ENCODE results near the gene VPS9D1. TPM values are rescaled to one million over a fixed set of nuclear protein-coding genes. Genes with fewer than 3 reads are reported as not detected.

VPS9D1 gene
- total RNA-seq, 1 experiment from 2014 or later, result 6.3 TPM

DNA sequence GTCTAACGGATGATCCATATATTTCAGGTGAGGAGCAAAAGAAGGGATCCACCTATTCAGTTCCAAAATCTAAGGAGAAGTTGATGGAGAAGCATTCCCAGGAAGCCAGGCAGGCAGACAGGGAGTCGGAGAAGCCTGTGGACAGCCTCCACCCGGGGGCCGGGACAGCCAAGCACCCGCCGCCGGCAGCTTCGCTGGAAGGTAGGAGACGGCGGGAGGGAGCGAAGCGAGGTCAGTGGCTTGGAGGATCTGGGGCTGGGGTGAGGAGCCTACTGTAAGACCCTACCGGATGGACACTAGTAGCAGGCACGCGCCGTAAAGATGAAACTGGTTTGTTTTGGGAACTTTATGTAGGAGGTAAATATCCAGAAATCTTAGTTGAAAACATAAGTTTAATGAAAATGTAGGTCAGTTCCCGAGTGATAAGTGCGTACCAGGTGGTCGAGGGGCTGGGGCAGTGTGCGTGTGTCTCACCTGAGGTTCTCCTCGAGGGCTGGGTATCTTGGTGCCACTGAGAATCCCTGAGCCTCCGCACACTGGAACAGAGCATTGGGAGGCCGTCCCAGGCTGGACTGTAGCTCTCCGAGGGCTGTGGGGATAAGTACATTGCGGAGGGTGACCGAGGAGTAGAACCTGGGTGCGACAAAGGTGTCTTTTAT lies 62.3 kb downstream of the VPS9D1 start:
- DNase-seq (ENCODE audit: low read depth, low spot score) (no peak), ATAC-seq (peak; percentile 42; the same call in 1 of the 2 replicates)
- ChIA-PET POLR2A (no interaction called here), CTCF (no interaction called here)
- peaks cover 18% of the 10 kb centered on the region for H3K36me3 ChIP-seq (ENCODE audit: control insufficient read depth, insufficient read depth, low read length)
- BruUV-seq (replicated peaks), result no TSS peak
- in situ Hi-C loops (cut with HindIII; ENCODE audit: low pct_unique_long_range_greater_than_20kb, low sequenced_read_pairs) (no loop called here), intact Hi-C loops (cut with micrococcal nuclease; ENCODE audit: unreplicated experiment) (no loop called here)
- TF ChIP-seq POLR2AphosphoS5 (IDR thresholded peaks at IDR 0.05; ENCODE audit: low read depth, low read length) (no peak), TCF7L2 (IDR thresholded peaks at IDR 0.05; ENCODE audit: low read depth, low read length) (no peak), SIN3A (IDR thresholded peaks at IDR 0.05; ENCODE audit: borderline replicate concordance, insufficient read depth, low read depth, low read length) (no peak), CTCF (IDR thresholded peaks at IDR 0.05) (no peak)
- TF ChIP-seq, protein P1, sequence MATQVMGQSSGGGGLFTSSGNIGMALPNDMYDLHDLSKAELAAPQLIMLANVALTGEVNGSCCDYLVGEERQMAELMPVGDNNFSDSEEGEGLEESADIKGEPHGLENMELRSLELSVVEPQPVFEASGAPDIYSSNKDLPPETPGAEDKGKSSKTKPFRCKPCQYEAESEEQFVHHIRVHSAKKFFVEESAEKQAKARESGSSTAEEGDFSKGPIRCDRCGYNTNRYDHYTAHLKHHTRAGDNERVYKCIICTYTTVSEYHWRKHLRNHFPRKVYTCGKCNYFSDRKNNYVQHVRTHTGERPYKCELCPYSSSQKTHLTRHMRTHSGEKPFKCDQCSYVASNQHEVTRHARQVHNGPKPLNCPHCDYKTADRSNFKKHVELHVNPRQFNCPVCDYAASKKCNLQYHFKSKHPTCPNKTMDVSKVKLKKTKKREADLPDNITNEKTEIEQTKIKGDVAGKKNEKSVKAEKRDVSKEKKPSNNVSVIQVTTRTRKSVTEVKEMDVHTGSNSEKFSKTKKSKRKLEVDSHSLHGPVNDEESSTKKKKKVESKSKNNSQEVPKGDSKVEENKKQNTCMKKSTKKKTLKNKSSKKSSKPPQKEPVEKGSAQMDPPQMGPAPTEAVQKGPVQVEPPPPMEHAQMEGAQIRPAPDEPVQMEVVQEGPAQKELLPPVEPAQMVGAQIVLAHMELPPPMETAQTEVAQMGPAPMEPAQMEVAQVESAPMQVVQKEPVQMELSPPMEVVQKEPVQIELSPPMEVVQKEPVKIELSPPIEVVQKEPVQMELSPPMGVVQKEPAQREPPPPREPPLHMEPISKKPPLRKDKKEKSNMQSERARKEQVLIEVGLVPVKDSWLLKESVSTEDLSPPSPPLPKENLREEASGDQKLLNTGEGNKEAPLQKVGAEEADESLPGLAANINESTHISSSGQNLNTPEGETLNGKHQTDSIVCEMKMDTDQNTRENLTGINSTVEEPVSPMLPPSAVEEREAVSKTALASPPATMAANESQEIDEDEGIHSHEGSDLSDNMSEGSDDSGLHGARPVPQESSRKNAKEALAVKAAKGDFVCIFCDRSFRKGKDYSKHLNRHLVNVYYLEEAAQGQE (IDR thresholded peaks at IDR 0.05; ENCODE audit: insufficient read depth in 1 of 2, low read depth in 2 of 2, low read length in 1 of 2), result no peak
- H3K4me1 ChIP-seq (ENCODE audit: control insufficient read depth, insufficient read depth, low read length), result no peaks in the 10 kb centered on the region
- H3K4me3 ChIP-seq (ENCODE audit: low read depth in 2 of 2, low read length in 2 of 2), result peak overlapping the region; percentile 92 to 96
- peak overlapping the region; percentile 93 for H3K27ac ChIP-seq (ENCODE audit: low read length)
- H3K27me3 ChIP-seq (ENCODE audit: control insufficient read depth, insufficient read depth, low read length), result no peaks in the 10 kb centered on the region
- H3K9me3 ChIP-seq (ENCODE audit: control insufficient read depth, insufficient read depth, low read depth, low read length), result no peaks in the 10 kb centered on the region

DNA sequence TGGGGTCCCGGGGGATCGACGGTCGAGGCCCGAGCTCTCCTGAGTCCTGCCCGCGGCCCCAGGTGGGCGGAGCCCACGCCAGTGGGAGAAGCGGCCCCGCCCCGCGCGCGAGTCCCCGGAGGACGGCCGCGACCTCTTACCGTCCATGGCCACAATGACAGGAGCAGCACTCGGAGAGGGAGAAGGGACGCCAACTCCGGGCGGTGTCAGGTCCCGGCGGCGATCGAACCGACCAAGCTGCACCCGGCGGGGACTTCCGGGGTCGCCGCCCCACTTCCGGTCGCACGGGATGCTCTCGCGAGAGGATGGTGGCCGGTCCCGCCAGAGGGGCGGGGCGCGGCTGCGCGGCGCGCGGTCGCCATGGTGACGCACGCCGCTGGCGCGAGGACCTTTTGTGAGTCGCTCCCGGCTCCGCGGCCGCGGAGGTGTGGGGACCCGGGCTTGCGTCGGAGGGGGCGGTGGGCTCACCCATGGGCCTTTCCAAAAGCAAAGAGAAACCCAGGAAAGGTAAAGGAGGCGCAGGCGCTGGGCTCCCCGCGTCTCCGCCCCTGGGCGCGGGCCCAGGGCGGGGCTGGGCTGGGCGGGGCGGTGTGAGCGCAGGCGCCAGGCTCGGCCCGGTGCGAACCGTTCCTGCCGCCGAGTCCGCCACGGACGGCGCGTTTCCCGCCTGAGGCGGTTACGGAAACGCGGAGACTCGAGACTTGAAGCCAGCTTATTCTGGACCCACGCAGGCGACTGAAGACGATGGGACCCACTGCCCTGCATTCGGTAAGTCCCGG lies 63.1 kb downstream of the VPS9D1 start, which contains the start of the genes CHMP1A and SPATA33:
TSS of gene CHMP1A (minus strand) at position 267 of the 779 bp plus-strand sequence. CDS start at position 147, 120 bp downstream.
TSS of gene SPATA33 (plus strand) at position 395 of the 779 bp plus-strand sequence. CDS start at position 471, 76 bp downstream.
- CTCF ChIA-PET, result interaction anchor here (0.6 kb wide), 2 partner anchors 72 to 99 kb away, joined by 10 to 12 read pairs; no protein-coding TSS in a partner anchor
- ATAC-seq, result peak; percentile 96
- DNase-seq (ENCODE audit: low read depth, low spot score), result peak; percentile 28
- Histone ChIP-seq H3K27ac (ENCODE audit: low read length) (peak within 1 kb of the TSS; percentile 93), H3K27me3 (ENCODE audit: control insufficient read depth, insufficient read depth, low read length) (no peaks in the 10 kb centered on the region), H3K36me3 (ENCODE audit: control insufficient read depth, insufficient read depth, low read length) (peaks cover 18% of the 10 kb centered on the region), H3K4me1 (ENCODE audit: control insufficient read depth, insufficient read depth, low read length) (no peaks in the 10 kb centered on the region), H3K4me3 (ENCODE audit: low read depth in 2 of 2, low read length in 2 of 2) (peak within 1 kb of the TSS; percentile 92 to 96), H3K9me3 (ENCODE audit: control insufficient read depth, insufficient read depth, low read depth, low read length) (no peaks in the 10 kb centered on the region)
- BruUV-seq (replicated peaks), result no TSS peak
- POLR2A ChIA-PET, result interaction anchor here (0.6 to 0.9 kb wide), 2 partner anchors 9 to 57 kb away, joined by 9 to 11 read pairs; no protein-coding TSS in a partner anchor
- in situ Hi-C loops (cut with HindIII; ENCODE audit: low pct_unique_long_range_greater_than_20kb, low sequenced_read_pairs) (no loop called here), intact Hi-C loops (cut with micrococcal nuclease; ENCODE audit: unreplicated experiment) (no loop called here)
- TF ChIP-seq CTCF (IDR thresholded peaks at IDR 0.05) (no peak), SIN3A (IDR thresholded peaks at IDR 0.05; ENCODE audit: borderline replicate concordance, insufficient read depth, low read depth, low read length) (peak; percentile 90; the same call in 1 of the 2 replicates), POLR2AphosphoS5 (IDR thresholded peaks at IDR 0.05; ENCODE audit: low read depth, low read length) (no peak)
- TF ChIP-seq, protein P1 (IDR thresholded peaks at IDR 0.05; ENCODE audit: insufficient read depth in 1 of 2, low read depth in 2 of 2, low read length in 1 of 2), result no peak
